ENCODE measurements around the gene MS4A13.
"Not testable (repeated sequence)": the region's sequence is repeated elsewhere in the genome, so short reads cannot be mapped to it uniquely, and the experiment has no call there.

MS4A13 gene

GRCh38 chr11:60515144-60515855 is at the start of gene MS4A13:
MS4A13 (plus strand) TSS chr11:60515392; CDS start chr11:60518084, 2,692 bp downstream.
- DNase-seq (ENCODE audit: low spot score): no peak

- DNase-seq (ENCODE audit: low spot score): no peak
These were observed 46.4 kb upstream of the MS4A13 start for GRCh38 chr11:60468829-60469228.

- DNase-seq (ENCODE audit: low spot score): no peak
These were observed 45.5 kb upstream of the MS4A13 start for GRCh38 chr11:60469723-60470122.

GRCh38 chr11:60477035-60477445 is 38.2 kb upstream of the MS4A13 start:
- no peak for DNase-seq (ENCODE audit: low spot score)

- no peak for DNase-seq (ENCODE audit: low spot score)
These were observed 32.8 kb upstream of the MS4A13 start for GRCh38 chr11:60482361-60482760.

- no peak for DNase-seq (ENCODE audit: low spot score)
These were observed 29.2 kb upstream of the MS4A13 start for GRCh38 chr11:60485987-60486386.

- no peak for DNase-seq (ENCODE audit: low spot score)
These were observed 22.6 kb upstream of the MS4A13 start, which contains the start of gene MS4A12 for GRCh38 chr11:60492488-60493009. MS4A12 (plus strand) TSS chr11:60492778; CDS start chr11:60497319, 4,541 bp downstream.

GRCh38 chr11:60493454-60493853 is 21.7 kb upstream of the MS4A13 start:
- no peak for DNase-seq (ENCODE audit: low spot score)

- no peak for DNase-seq (ENCODE audit: low spot score)
These were observed 16.8 kb upstream of the MS4A13 start for GRCh38 chr11:60498399-60498798.

- DNase-seq (ENCODE audit: low spot score): no peak
These were observed 16.3 kb upstream of the MS4A13 start for GRCh38 chr11:60498853-60499252.

GRCh38 chr11:60500276-60500910 is 14.8 kb upstream of the MS4A13 start:
- no peak for DNase-seq (ENCODE audit: low spot score)

- no peak for DNase-seq (ENCODE audit: low spot score)
These were observed 12.9 kb upstream of the MS4A13 start for GRCh38 chr11:60502221-60502775.

GRCh38 chr11:60504219-60504905 is 10.8 kb upstream of the MS4A13 start:
- DNase-seq (ENCODE audit: low spot score): no peak

GRCh38 chr11:60509609-60510008 is 5.6 kb upstream of the MS4A13 start:
- DNase-seq (ENCODE audit: low spot score): not testable (repeated sequence)

GRCh38 chr11:60510209-60510608 is 5.0 kb upstream of the MS4A13 start:
- not testable (repeated sequence) for DNase-seq (ENCODE audit: low spot score)

- no peak for DNase-seq (ENCODE audit: low spot score)
These were observed 3.8 kb upstream of the MS4A13 start for GRCh38 chr11:60511393-60511792.

- DNase-seq (ENCODE audit: low spot score): no peak
These were observed 2.5 kb upstream of the MS4A13 start for GRCh38 chr11:60512651-60513225.

GRCh38 chr11:60513496-60514460 is 1.4 kb upstream of the MS4A13 start:
- no peak for DNase-seq (ENCODE audit: low spot score)

- no peak for DNase-seq (ENCODE audit: low spot score)
These were observed 13.3 kb downstream of the MS4A13 start for GRCh38 chr11:60528465-60528864.

GRCh38 chr11:60528934-60529333 is 13.7 kb downstream of the MS4A13 start:
- no peak for DNase-seq (ENCODE audit: low spot score)
